HG03025 (cell line): ENCODE measurements around the gene PIP4P1.
A peak's percentile ranks its signal among the peaks of the same experiment; 100 is the strongest.

Experiments
- ATAC-seq: cut with Tn5 transposase; IDR thresholded peaks from one replicate; pipeline ENCODE4 v1.9.1; 2021; ENCODE audit warnings: mild to moderate bottlenecking, moderate library complexity; ENCODE audit not compliant: unreplicated experiment, low FRiP score

Gene PIP4P1

DNA sequence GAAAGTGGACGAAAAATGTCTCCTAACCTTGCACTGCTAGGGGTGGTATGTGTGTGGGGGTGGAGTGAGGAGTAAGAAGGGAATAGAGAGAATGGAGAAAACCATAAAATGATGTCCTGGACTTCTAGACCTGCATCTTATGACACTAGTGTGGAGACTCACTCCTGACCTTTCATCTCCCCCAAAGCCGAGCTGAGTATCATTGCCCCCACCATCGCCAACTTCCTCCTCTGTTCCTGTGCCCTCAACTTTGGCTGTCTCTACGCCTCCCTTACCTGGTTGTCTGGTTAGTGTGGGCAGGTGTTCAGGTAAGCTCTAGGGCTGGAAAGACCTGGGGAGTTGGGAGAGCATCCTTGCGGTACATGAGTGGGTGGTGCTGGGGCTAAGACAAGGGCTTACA is 20.8 kb downstream of the PIP4P1 start:
- ATAC-seq: no peak

DNA sequence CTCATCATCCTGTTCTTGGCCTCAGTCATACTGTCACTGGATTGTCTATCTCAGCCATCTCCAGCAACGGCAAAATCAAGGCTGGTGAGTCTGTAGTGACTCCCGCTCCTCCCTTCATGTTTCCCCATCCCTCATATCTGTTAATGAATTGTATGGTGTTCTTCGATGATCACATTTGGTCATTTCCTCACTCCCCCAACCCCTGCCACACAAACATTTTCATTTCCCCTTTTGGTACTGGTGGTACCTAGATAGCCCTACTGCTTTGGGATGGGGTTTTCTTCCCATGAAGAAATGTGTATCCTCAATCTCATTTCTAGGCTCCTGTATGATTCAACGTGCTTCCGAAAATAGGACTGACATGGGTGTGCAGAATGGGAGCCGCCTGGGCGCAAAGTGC is 22.6 kb downstream of the PIP4P1 start:
- no peak for ATAC-seq

DNA sequence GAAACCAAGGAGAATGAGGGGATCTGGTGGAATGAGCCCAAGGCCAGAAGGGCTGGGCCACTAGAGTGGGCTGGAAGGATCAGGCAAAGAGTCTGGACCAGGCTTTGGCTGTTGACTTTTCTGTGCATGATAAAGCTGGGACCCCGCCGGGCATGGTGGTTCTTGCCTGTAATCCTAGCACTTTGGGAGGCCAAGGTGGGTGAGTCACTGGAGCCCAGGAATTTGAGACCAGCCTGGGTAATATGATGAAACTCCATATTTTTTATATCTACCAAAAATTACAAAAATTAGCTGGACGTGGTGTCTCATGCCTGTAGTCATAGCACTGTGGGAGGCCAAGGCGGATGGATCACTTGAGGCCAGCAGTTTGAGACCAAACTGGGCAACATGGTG is 24.9 kb downstream of the PIP4P1 start:
- no peak for ATAC-seq

DNA sequence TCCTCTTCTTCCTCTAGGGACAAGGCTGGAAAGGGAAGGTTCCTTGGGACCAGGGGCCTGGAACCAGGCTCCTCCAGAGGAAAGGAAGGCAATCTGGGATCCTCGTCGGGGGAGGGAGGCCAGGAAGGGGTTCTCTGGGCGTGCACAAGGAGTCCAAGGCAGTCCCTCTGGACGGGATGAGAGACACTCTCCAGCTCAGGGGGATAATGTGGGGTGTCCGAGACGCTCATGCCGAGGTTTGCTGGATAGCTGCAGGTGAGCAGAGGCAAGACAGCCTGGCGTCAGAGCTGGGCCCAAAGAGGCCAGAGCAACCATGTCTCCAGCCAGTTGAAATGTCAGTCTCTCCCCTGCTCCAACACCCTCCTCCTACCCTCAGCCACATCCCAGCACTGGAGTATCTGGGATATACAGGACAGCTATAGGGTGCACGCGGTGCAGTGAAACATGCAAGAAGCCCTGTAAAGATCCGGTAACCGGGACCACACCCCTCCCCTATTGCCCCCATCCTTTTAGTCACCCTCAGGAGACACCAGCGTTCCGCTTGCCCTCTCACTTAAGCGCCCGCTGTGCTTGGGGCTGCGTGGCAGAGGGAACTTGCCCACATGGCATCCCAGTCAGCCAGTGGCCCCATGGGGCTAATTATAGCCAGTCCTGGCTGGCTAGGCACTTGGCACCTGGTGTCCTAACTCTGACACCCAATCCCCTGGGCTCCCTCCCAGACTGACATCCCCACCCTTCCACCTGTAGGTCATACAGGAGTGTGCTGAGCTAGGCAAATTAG is 25.5 kb downstream of the PIP4P1 start, which contains the start of gene KLHL33:
Gene KLHL33 (minus strand): TSS at position 585 of the 781 bp plus-strand sequence. CDS start 355 bp downstream, at position 230.
- no peak for ATAC-seq

DNA sequence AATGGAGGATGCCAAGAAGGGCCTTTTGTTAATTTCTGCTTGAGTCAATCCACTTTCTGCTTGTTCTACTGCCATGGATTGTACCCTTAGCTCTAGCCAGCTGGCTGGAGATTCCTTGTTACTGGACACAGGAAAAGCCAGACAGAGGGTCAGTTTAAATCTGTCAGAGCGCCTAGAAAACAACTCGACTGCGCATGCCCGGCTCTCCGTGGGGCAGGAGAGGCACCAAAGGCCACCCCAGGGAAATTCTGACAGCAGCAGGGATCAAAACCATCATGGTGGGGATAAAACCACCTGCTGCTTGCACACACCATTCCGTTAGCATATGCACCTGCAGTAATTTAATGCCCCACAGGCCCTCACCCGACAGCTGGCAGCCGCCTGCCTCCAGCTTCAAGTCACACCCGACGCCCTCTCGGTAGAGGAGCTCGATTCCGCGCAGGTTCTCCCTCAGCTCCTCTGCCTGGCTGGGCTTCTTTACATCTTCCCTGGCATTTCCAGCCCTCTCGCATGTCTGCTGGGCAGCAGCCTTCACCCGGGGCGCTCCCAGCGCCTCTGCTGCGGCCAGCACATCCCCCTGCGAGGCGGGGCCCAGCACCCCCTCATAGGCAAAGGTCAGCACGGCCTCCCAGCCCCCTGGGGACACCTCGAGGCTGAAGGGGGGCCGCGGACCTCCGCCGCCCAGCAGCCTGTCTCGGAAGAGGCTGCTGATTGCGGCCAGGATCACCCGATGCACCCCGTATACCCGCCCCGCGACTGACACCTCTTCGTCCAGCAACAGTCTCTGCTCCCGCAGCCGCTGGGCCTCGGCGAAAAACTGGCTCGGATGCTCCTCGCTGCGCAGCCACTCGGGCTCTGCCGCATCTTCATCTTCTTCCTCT is 26.3 kb downstream of the PIP4P1 start:
- no peak for ATAC-seq

DNA sequence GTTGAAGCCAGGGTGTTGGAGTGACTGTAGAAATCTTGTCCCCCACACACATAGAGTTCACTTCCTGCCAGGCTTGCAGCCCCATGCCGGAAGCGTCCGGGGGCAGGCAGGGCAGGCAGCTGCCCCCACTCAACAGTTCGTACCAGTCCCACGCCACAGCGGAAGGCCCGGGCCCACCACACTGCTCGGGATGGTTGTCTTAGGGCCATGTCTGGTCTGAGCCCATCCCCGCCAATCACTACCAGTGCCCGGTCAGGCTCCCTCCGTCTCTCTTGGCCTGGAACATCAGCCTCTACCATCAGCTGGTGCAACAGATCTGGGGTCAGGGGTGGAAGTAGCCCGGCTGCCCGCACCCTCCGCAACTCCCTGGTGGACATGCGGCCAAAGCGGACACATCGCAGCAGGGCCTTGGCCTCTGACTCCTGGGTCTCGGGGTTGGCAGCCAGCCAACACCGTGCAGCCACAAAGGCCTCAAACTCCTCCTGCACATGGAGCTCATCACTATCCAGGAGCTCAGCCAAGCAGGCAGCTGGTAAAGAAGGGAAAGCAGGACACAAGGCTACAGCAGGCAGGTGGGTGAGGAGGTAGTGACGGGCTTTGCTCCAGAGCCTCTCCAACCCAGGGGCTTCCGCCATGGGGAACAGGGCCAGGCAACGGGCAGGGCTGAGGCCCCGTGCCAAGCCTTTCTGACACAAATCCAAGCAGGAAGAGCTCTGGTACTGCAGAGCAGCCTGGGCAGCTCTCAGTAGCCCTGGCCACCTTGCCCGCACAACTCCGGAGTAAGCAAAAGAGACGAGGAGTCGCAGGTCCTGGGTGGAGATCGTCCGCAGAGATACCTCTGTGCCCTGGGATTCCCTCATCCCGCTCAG is 31.2 kb downstream of the PIP4P1 start:
- ATAC-seq: no peak

DNA sequence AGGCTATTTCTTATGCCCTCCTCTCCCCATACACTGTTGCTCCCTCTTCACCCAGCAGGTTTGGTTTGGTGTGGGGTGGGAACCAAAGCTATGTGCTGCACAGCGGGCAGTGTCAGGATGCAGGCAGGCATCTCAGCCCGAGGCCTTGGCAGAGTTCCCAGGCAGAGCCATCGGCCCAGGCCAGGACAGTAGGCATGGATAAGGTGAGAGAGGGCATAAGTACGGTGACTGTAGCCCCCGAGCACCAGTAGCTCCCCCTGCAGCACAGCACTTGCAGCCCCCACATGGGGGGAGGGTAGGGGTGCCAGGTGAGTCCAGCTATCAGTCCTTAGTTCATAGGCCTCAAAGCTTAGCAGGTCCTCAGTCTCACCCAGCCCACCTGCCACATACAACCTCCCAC is 32.4 kb downstream of the PIP4P1 start:
- no peak for ATAC-seq

DNA sequence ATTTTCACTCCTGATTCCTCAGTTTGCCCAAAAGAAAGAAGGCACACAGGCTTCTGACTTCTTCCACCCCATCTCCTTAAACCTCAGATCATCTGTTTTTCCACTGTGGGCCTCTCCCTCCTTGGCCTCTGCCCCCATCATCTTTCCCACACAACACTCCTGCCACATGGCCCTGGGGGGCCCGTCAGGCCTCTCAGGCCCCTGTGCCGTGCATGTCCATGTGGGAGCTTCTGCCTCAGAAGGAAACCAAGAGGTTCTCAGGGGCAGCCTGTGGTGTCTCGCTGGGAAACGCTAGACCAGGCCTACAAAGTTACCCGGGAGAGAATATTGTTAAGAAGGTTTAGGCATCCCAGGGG is 33.2 kb downstream of the PIP4P1 start:
- ATAC-seq: peak; percentile 39

DNA sequence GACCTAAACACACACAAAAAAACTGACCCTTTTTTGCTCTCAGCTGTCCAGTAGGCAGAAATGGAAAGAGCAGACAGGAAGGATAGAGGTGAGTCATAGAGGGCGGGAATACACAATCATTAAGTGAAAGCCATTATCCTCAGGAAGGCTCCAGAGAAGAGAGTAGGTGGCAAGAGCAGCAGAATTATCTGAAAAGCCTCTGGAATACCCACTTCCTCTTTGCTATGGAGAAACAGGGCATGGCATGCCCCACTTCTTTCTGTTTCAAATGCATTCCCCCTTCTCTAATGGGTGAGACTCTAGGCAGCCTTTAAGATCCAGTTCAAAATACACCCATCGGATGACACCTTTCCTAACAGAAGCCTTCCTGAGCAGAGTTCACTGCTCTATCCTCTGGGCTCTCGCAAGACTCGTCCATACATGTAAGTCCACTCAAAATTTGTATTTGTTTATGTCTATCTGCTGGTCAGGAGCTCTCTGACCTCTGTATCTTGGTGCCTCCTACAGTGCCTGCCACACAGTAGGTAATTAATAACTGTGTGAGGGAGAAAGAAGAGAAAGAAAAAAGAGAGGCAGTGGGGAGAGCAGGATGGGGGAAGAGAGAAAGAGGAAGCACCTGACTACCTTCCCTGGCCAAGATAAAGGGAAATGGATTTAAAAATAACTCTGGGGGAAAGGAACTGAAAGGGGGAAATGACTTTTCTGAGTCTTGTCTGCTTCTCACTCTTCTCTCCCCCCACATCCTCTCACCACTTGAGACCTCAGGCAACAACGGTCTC is 33.8 kb downstream of the PIP4P1 start:
- peak; percentile 61 for ATAC-seq

DNA sequence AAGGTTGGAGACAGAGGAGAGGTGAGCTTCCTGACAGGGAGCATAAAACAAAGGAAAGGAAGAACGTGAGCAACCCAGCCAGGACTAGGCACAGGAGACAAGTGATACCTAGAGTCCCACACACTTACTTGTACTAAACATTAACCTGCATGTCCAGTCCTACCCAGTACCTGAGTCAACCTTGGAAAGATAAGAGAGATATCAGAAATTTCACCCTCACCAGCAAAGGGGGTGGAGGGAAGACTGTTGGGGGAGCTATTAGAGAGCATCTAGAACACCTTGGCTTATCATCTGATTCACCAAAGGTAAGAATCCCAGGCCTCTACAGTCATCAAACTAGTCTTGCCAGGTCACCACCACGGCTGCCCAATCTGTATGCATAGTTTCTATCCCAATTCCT is 36.4 kb downstream of the PIP4P1 start:
- ATAC-seq: no peak

DNA sequence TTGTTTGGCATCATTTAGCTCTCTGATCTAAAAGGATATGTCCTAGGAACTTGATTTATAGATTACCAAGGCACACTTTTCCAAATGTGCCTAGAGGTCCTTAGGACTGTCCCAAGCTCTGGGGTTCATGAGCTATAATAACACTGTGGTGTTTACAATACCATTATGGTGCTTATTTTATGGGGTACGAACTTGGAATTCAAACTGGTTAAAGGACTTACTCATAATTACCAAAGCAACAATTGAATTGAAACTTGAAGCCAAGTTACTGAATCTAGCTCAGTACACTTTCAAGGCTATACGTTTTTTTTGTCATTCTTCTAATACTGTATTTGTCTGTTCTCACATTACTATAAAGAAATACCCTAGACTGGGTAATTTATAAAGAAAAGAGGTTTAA is 38.3 kb downstream of the PIP4P1 start:
- no peak for ATAC-seq

DNA sequence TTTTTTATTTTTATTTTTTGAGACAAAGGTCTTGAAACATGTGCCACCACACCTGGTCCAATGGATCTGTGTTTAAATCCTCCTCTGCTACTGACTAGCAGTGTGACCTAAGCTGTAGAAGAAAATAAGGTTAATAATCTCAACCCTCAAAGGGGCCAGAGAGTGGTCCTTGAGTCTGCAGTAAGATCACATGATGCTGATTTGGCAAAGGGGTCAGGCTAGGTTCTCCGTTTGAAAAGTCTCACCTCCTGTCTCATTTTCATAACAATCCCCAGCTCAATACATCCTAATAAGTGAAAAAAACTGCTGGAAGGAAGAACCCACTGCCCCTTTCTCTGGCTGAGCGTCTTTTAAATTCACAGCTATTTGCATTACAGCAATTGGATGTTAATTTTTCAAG is 40.0 kb downstream of the PIP4P1 start:
- ATAC-seq: no peak

DNA sequence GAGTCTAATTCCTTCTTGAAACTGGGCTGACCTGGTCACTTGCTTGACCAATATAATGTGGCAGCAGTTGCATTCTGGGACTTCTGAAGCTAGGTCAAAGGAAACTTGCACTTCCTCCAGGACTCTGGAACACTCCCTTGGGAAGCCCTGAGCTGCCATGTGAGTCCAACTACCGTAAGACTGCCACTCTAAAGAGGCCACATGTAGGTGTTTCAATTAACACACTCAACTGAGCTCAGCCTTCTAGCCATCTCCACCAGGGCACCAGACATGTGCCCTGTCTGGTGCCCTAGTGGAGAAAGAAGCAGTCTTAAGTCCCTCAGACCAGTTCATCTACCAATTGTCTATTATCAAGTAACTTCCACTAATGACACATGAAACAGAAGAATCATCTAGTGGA is 41.8 kb downstream of the PIP4P1 start:
- no peak for ATAC-seq

DNA sequence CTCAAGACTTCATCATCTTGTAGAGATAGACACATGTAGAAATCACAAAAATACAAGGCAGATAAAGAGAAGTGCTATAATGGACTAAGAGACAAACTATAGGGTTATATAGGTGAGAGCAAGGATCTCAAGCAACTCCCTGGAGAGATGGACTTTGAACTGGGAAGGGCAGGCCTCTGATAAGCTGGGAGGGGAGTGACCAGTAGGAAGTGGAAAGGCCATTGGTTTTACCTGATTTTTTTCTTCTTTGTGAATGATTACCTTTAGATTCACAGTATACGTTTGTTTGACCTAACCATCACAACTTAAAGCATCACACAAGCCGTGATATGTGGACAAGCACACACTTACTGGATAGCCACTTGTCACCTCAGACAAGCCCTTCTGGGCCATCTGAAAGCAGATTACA is 42.7 kb downstream of the PIP4P1 start:
- no peak for ATAC-seq

DNA sequence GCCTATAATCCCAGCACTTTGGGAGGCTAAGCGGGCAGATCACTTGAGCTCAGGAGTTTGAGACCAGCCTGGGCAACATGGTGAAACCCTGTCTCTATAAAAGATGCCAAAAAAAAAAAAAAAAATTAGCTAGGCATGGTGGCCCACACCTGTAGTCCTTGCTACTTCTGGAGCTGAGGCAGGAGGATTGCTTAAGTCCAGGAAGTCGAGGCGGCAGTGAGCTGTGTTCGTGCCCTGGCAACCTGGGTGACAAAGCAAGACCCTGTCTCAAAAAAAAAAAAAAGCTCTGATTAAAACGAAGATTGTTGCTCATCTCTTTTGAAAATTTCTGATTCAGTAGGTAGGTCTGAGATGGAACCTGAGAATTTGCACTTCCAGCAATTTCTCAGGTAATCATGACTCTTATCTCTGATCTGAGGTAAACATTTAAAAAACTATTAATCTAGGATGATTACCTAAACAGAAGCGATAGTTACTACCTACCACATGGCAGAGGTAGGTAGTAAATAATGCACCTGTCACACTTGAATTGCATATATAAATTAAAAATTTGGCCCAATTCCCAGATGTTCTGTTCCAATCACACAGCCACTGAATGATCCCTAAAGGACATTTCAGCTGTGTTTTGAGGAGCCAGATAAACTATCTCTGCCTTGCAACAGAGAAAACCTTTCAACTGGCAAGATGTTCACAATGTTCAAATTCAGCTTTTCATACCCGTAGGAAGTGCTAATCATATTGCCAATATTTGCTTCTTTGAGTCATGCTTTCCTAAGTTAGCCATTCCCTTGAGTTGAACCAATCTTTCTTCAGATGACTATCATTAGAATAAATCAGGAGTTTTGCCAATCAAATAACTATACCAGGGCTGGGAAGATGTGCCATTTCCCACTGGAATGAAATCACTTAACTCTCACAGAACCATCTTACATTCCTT is 43.7 kb downstream of the PIP4P1 start:
- no peak for ATAC-seq

DNA sequence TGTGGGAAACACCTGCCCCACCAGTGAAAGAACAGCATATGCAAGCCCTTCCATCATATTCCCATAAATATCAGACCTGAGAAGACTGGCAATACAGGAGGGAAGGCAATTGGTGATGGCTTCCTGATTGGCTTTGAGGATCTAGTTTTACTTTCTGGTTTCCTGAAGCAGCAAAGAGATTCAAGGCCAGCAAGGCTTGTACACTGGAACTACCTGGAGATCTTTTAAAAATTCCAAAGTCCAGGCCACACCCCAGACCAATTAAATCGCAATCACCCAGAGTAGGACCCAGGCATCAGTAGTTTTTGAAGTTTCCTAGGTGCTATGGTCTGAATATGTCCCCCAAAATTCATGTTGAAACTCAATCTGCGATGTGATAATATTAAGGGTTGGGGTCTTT is 45.0 kb downstream of the PIP4P1 start:
- no peak for ATAC-seq

DNA sequence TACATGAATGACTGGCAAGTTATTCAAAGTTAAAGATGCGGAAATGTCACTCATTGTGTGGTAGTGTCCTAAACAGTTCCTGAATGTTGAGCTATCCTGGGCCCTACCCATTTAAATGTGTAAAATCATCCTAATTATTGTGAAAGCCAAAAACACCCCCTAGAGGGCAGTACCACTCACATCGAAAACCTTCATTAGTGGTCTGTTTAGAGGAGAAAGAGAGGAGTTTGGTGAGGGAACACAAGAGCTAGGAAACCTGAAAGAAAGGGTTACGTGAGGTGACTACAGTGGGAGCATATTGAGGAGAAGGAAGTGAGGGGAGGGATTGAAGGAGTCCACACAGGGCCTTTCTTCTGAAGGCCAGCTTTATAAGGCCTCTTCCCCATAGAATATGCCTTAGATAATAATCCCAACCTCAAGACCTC is 45.4 kb downstream of the PIP4P1 start:
- no peak for ATAC-seq

DNA sequence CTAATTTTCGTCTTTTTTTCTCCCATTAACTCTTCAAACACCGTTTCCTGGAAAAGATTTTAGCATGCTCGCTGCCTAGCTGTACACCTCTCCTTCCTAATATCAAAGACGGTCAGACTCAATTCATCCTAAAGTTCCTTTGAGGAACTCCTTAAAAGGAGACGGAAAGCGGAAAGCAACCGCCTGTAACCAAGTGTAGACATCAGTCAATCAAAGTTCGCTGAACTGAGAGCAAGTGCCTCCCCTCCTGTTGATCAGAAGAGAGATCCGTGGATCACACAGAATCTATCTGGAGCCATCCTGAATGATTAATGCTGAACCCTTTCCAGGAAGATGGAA is 47.5 kb downstream of the PIP4P1 start:
- ATAC-seq: no peak
